Uterus (tissue), 4 donors: ENCODE results near the gene NRL. TPM values are rescaled to one million over a fixed set of nuclear protein-coding genes. Genes with fewer than 3 reads are reported as not detected.

Source experiments
- DNase-seq, 2 donors: peaks; one replicate each; pipeline ENCODE4 v3.0.0-alpha.2; 2019 to 2020
- H3K27ac ChIP-seq, 2 donors: fragments of 200-600 bp; sonication (generic); 1 replicate in 1 of 2; 2 replicates in 1 of 2; pipeline ENCODE4 v1.5.1; 2016 to 2018
- H3K27me3 ChIP-seq, 2 donors: fragments of 200-600 bp; sonication (generic); one replicate each; pipeline ENCODE4 v1.5.1; 2018 to 2019; ENCODE audit warnings: control low read depth in 1 of 2
- H3K36me3 ChIP-seq, 2 donors: fragments of 200-600 bp; sonication (generic); one replicate each; pipeline ENCODE4 v1.5.1; 2019; ENCODE audit warnings: control low read depth in 1 of 2
- H3K4me1 ChIP-seq, 2 donors: fragments of 200-600 bp; sonication (generic); one replicate each; pipeline ENCODE4 v1.5.1; 2018 to 2019; ENCODE audit warnings: control low read depth in 1 of 2
- H3K4me3 ChIP-seq, 2 donors: fragments of 200-600 bp; sonication (generic); 1 replicate in 1 of 2; 2 replicates in 1 of 2; pipeline ENCODE4 v1.5.1; 2018 to 2019; ENCODE audit warnings: mild to moderate bottlenecking in 1 of 2
- H3K9me3 ChIP-seq, 2 donors: fragments of 200-600 bp; sonication (generic); one replicate each; pipeline ENCODE4 v1.5.1; 2019; ENCODE audit warnings: control low read depth in 1 of 2
- CTCF ChIP-seq, 4 experiments: fragments of 200-600 bp in 2 of 4; fragments of 450-650 bp in 2 of 4; sonication (generic) in 2 of 4; IDR thresholded peaks; one replicate each; pipeline ENCODE4 v1.5.1; 2016 to 2019; ENCODE audit warnings: antibody characterized with exemption in 4 of 4, mild to moderate bottlenecking in 2 of 4, moderate library complexity in 1 of 4
- POLR2A ChIP-seq, 2 donors: fragments of 450-650 bp; IDR thresholded peaks; one replicate each; pipeline ENCODE4 v1.6.1; 2016; ENCODE audit warnings: antibody characterized with exemption in 2 of 2, mild to moderate bottlenecking in 1 of 2, moderate library complexity in 1 of 2
- intact Hi-C: fragments of 100-400 bp; cut with DNase I; formaldehyde crosslinking; loops from one replicate; pipeline ENCODE4 v1.15.1; 2023; ENCODE audit warnings: low total_unique reads
- total RNA-seq, 4 donors: library from RNA; depleted of rRNA in 3 of 4; stranded (reverse); fragments of >200 nt in 3 of 4; gene quantifications; one replicate each; pipeline versions ENCODE4 v1.1.0 to v1.2.4, GENCODE V29; 2014 to 2023
- donor health status: DM: yes; HTN: yes; CAD: no.

The NRL gene
- total RNA-seq, 4 donors from 2014 or later, result 1.2 to 1.8 (median 1.3) TPM; not detected in 1

DNA sequence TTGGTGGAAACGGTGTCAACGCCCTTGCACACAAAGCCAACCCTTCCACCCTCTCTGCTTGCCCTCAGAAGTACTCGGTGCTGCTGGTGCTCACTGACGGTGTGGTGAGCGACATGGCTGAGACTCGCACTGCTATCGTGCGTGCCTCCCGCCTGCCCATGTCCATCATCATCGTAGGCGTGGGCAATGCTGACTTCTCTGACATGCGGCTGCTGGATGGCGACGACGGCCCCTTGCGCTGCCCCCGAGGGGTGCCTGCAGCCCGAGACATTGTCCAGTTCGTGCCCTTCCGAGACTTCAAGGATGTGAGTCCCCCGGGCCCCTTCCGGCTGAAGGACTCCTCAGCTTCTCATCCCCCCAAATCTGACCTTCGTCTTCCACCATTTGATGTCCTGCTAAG is 37.7 kb downstream of the NRL start:
- Histone ChIP-seq H3K9me3 (no peaks in the 10 kb centered on the region), H3K27ac (no peak overlapping the region), H3K4me1 (no peaks in the 10 kb centered on the region), H3K36me3 (no peaks in the 10 kb centered on the region), H3K27me3 (no peaks in the 10 kb centered on the region), H3K4me3 (no peak overlapping the region)
- TF ChIP-seq CTCF (IDR thresholded peaks at IDR 0.05) (no peak), POLR2A (IDR thresholded peaks at IDR 0.05) (no peak)
- intact Hi-C loops, result no loop called here
- DNase-seq, result no peak

GRCh38 chr14:24076302-24076601 is 38.5 kb downstream of the NRL start:
- no peaks in the 10 kb centered on the region for H3K4me1 ChIP-seq
- DNase-seq, result no peak
- no peaks in the 10 kb centered on the region for H3K9me3 ChIP-seq
- H3K4me3 ChIP-seq, result no peak overlapping the region
- no peaks in the 10 kb centered on the region for H3K36me3 ChIP-seq
- no peaks in the 10 kb centered on the region for H3K27me3 ChIP-seq
- H3K27ac ChIP-seq, result no peak overlapping the region
- no peak for TF ChIP-seq POLR2A (IDR thresholded peaks at IDR 0.05)
- no peak for TF ChIP-seq CTCF (IDR thresholded peaks at IDR 0.05)
- intact Hi-C loops, result no loop called here

DNA sequence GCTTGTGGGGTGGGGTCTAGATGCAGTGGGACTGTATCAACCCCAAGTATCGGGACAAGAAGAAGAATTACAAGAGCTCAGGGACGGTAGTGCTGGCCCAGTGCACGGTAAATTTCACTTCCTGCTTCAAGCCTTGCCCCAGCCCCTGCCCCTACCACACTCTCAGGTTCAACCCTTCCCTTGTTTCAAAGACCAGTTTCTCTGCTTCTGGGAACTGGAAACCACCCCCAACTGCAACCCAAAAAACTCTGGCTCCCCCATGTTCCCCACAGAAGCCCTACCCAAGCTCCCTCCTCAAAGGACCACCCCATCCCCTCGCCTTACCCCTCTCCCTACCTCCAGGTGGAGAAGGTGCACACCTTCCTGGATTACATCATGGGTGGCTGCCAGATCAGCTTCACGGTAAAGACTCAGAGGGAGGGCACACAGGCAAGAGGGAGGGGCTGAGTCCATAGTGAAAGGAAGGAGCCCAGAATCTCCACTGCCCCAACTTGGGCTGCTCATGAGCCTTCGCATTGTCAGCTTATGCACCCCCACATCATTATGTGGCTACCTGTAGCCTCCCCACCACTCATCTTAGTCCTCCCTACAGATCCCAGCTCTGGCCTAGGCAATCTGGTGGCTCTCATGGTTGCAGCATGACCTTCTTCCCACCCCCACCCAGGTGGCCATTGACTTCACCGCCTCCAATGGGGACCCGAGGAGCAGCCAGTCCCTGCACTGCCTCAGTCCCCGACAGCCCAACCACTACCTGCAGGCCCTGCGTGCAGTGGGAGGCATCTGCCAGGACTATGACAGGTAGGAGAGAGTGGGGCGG is 39.1 kb downstream of the NRL start:
- intact Hi-C loops, result no loop called here
- no peaks in the 10 kb centered on the region for H3K27me3 ChIP-seq
- H3K36me3 ChIP-seq, result no peaks in the 10 kb centered on the region
- H3K4me1 ChIP-seq, result no peaks in the 10 kb centered on the region
- H3K9me3 ChIP-seq, result no peaks in the 10 kb centered on the region
- H3K27ac ChIP-seq, result no peak overlapping the region
- H3K4me3 ChIP-seq, result no peak overlapping the region
- no peak for DNase-seq
- TF ChIP-seq POLR2A (IDR thresholded peaks at IDR 0.05) (no peak), CTCF (IDR thresholded peaks at IDR 0.05) (no peak)

DNA sequence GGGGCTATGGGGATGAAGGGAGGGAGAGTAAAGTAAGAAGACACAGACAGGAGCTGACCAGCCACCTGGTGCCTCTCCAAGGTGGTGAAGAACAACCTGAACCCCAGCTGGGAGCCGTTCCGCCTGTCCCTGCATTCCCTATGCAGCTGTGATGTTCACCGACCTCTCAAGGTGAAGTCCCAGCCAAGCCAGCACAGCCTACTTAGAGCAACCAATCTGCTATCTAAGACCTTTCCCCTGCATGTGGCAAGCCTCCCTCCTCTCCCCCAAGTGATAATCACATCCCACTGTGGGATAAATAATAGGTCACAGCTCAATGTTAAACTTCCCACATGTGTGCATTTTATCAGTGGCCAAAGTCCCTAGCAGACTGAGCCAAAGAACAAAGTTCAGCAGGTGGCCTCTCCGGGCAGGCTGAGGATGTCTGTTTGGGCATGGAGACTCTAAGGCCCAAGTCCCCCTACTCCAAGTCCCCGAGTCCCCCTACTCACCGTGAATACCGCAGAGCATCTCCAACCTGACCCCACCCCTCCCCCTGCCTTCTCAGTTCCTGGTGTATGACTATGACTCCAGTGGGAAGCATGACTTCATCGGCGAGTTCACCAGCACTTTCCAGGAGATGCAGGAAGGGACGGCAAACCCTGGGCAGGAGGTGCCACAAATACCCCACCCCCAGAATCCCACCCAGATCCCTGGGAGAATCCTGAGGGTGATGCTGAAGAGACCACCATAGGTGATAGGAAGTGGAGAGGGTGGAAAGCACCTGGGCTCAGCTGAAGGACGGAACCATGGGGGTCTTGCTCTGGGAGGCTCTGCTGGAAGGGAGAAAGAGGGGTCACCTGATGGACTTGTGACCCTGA is 39.9 kb downstream of the NRL start:
- Histone ChIP-seq H3K27me3 (no peaks in the 10 kb centered on the region), H3K27ac (no peak overlapping the region), H3K36me3 (no peaks in the 10 kb centered on the region), H3K4me3 (no peak overlapping the region), H3K9me3 (no peaks in the 10 kb centered on the region), H3K4me1 (no peaks in the 10 kb centered on the region)
- TF ChIP-seq POLR2A (IDR thresholded peaks at IDR 0.05), result no peak
- no peak for TF ChIP-seq CTCF (IDR thresholded peaks at IDR 0.05)
- DNase-seq, result no peak
- intact Hi-C loops, result no loop called here
